ENCODE data around the gene HDX. TPM values are rescaled to one million over a fixed set of nuclear protein-coding genes. Genes with fewer than 3 reads are reported as not detected.

HDX gene, protein sequence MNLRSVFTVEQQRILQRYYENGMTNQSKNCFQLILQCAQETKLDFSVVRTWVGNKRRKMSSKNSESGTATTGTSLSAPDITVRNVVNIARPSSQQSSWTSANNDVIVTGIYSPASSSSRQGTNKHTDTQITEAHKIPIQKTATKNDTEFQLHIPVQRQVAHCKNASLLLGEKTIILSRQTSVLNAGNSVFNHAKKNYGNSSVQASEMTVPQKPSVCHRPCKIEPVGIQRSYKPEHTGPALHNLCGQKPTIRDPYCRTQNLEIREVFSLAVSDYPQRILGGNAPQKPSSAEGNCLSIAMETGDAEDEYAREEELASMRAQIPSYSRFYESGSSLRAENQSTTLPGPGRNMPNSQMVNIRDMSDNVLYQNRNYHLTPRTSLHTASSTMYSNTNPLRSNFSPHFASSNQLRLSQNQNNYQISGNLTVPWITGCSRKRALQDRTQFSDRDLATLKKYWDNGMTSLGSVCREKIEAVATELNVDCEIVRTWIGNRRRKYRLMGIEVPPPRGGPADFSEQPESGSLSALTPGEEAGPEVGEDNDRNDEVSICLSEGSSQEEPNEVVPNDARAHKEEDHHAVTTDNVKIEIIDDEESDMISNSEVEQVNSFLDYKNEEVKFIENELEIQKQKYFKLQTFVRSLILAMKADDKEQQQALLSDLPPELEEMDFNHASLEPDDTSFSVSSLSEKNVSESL
- total RNA-seq, result 7.8 TPM

DNA sequence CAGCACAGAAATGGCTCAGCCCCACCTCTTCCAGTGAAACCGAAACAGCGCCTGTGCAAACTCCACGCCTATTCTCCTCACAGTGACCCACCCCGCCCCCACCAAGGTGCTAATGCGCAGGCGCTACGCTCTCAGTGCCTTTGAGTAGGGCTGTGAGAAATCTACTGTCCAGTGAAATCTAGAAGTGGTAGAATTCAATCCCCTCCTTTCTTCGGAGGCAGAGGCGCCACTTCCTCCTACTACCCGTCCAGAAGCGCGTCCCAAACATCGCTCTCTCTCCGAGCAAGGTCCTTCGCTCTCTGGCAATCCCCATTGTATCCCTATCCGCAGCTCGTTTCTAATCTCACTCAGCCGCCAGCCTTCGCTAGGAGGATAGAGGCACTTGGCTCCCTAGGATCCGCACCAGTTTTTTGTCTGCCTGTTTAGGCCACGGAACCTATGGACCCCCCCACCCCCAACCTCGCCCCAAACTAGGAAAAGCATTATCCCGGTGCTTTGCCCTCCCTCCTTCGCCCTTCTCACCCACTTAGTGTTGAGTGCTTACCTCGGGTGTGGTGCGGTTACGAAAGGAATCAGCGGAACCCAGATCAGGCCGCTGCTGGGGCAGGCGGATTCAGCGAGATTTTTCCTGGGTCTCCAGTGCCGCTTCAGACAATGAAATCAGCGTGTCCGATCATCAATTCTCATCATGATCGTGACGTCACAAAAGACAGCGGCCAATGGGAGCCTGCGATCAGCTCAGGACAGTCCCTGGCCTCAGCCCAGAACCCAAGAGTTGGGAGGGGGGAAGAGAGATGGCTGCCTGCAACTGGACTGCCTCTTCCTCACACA, at the start of gene HDX:
HDX (minus strand) TSS at position 656 of the 831 bp plus-strand sequence. CDS start 27,056 bp downstream, outside the sequence.

Small RNAs within 50 kb of the gene (small RNA-seq; reads per million reads assigned to genes)
- gene AL450471.1 (ENCODE audit: low replicate concordance), result not detected
